GM04503 (cell line): ENCODE measurements around the gene PPP1R16B.
"Not testable (repeated sequence)": the region's sequence is repeated elsewhere in the genome, so short reads cannot be mapped to it uniquely, and the experiment has no call there.

ENCODE experiments used
- DNase-seq: peaks from one replicate; pipeline ENCODE4 v3.0.0-alpha.2; 2012; ENCODE audit warnings: low read depth

PPP1R16B gene

GRCh38 chr20:38853759-38854158 lies 48.3 kb downstream of the PPP1R16B start:
- no peak for DNase-seq

DNA sequence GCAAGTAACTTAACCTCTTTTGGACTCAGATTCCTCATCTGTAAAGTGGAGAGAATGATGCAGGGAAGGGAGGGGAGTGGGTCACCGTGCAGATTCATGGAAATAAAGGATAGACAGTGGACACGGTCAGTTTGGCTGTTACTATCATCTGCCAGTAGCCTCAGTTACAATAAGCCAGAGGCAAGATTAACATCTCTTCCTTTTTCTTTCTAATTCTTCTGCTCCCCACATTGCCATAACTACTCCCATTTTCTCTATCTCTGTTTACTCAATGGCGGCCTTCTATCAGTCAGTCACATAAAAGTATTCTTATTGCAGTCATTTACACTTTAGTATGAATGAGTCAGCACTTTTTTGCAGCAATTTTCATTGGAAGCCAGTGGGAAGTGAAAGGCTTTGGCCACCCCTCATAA lies 49.2 kb downstream of the PPP1R16B start:
- no peak for DNase-seq

GRCh38 chr20:38855356-38855755 lies 49.9 kb downstream of the PPP1R16B start:
- DNase-seq, result peak; percentile 39

GRCh38 chr20:38856570-38856969 lies 51.1 kb downstream of the PPP1R16B start:
- no peak for DNase-seq

- DNase-seq, result no peak
Observed at GRCh38 chr20:38857703-38858102, 52.2 kb downstream of the PPP1R16B start.

- no peak for DNase-seq
Observed at GRCh38 chr20:38859070-38859690, 53.7 kb downstream of the PPP1R16B start.

DNA sequence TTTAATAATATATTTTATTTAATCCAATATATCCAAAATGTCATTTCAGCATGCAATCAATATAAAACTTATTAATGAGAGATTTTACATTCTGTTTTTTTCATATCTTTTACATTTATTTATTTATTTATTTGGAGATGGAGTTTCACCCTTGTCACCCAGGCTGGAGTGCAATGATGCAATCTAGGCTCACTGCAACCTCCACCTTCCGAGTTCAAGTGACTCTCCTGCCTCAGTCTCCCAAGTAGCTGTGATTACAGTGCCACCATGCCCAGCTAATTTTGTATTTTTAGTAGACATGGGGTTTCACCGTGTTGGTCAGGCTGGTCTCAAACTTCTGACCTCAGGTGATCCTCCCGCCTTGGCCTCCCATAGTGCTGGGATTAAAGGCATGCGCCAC lies 54.4 kb downstream of the PPP1R16B start:
- DNase-seq, result not testable (repeated sequence)

GRCh38 chr20:38861071-38861401 lies 55.5 kb downstream of the PPP1R16B start:
- no peak for DNase-seq

GRCh38 chr20:38862226-38862625 lies 56.7 kb downstream of the PPP1R16B start:
- no peak for DNase-seq

DNA sequence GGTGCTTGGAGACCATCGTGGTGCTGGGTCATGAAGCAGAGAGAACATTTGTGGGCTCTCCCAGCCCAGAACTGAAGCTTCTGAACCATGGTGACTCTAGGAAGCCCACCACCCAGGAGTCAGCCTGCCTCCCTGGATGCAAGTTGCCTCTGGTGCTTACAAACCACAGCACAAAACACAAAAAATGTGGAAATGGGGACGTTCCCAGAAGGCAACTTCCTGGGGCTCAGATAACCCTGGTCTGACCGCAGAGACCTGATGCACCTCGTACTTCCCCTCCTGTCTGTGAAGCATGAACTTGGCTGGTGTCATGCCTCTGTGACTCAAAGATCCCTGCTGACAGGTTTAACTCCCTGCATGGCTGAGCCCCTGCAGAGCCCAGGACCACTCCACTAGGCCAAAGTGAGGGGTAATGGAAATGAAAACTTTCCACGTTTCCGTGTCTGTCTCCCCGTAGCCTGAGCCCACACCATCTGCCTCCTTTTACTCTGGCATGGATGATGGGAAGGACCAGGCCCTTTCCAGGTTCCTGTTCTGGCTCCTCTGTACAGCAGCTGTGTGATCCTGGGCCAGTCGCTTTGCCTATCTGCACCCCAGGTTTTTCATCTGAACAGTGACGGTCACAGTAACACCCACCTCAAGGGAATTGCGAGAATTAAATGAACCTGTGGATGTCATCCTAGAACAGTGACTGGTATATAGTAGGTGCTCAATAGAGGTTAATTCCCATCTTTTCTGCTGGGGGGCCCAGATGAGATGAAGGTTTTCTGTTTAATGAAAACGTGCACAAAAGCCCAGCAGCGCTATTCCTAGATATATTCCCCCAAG lies 57.7 kb downstream of the PPP1R16B start:
- no peak for DNase-seq

GRCh38 chr20:38864662-38865061 lies 59.2 kb downstream of the PPP1R16B start:
- DNase-seq, result no peak

DNA sequence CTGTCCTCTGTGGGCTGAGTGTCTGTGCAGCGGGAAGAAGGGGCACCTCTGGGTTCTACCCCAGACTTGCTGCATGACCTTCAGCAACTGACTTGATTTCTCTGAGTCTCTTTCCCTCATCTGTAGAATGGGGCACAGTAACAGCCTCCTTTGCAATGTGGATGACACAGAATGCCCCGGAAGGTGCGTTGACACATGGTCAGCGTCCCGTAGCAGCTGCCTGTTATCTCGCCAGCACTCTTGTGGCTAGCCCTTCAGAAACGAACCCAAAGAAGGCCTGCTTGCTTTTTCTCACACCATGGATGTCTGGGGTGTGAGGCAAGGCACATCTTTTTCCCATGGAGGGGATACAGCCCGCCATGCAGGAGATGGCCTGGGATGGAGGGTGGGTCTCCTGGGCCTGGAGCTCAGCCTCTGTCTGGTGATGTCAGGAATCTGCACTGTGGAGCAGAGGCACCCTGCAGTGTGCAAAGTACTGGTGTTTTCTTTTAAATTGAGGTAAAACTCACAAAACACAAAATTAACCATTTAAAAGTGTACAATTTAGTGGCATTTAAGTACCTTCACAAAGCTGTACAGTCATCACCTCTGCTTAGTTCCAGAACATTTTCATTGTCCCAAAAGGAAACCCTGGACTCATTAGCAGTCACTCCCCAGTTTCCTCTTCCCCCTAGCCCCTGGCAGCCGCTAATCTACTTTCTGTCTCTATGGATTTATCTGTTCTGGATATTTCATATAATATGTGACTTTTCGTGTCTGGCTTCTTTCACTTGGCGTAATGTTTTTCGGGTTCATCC lies 61.0 kb downstream of the PPP1R16B start:
- DNase-seq, result no peak

- no peak for DNase-seq
Observed at GRCh38 chr20:38867062-38867359, 61.5 kb downstream of the PPP1R16B start.

DNA sequence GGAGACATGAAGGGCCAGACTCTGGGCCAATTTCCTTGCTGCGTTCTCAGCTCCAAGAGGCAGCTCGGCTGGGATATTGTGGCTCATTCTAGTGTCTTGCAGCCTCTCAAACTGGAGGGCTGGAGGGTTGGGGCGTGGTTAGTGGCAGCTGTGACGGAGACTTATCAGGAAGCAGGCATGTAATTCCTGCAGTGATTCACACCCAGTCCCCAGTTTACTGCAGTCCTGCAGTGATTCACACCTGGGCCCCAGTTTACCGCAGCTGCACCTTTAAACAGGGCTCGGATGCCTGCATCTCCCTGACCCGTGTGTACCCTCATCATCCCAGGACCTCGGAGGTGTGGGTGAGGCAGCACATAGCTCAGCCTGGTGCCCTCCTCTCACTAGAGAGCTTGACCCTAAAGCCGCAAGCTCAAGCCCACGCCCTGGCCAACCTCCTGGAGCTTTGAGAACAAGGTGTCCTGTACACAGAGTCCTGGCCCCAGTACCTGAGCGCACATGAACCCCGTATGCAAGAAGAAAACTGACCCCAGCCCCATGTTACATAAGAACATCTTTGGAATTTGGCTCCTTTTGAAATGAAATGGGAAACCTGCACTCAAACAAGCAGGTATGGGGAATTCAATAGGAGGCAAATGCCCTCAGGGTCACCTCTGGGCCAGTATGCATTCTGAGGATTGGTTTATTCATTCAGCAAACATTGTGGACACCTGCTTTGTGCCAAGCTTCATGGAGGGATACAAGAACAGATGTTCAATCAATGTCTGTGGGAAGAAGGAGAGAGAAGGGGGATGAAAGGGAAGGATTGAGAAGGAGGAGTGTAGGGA lies 65.4 kb downstream of the PPP1R16B start:
- no peak for DNase-seq

DNA sequence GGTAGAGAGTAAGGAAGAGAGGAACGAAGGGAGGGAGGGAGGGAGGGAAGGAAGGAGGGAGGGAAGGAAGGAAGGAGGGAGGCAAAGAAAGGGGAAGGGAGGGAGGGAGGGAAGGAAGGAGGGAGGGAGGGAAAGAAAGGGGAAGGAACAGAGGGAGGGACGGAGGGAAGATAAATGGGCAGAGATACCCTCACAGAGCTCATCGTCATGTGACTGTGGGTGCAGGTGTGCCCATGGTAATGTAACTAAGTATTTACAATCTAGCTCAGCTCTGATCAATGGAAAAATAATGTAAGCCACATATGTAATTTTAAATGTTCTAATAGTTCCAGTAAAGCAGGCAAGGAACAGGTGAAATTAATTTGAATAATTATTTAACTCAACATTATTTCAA lies 66.1 kb downstream of the PPP1R16B start:
- DNase-seq, result no peak

DNA sequence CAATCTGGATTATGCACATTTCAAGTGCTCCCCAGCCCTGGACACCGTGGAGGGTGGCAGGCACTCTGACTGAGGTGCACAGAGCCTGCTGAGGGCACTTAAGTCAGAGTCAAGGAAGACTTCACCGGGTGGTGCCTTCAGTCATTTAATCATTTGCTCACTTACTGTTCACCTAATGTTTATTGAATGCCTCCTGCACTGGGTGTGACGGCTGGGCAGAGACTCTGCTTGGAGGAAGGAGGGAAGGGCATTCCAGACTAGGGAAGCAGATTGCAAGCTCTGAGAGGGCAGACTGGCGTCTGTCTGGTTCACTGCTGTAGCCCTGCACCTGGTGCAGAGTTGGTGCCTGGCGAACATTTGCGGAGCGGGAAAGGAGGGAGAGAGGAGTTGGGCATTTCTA lies 66.5 kb downstream of the PPP1R16B start:
- DNase-seq, result no peak

- no peak for DNase-seq
Observed at GRCh38 chr20:38872491-38873049, 67.1 kb downstream of the PPP1R16B start.

DNA sequence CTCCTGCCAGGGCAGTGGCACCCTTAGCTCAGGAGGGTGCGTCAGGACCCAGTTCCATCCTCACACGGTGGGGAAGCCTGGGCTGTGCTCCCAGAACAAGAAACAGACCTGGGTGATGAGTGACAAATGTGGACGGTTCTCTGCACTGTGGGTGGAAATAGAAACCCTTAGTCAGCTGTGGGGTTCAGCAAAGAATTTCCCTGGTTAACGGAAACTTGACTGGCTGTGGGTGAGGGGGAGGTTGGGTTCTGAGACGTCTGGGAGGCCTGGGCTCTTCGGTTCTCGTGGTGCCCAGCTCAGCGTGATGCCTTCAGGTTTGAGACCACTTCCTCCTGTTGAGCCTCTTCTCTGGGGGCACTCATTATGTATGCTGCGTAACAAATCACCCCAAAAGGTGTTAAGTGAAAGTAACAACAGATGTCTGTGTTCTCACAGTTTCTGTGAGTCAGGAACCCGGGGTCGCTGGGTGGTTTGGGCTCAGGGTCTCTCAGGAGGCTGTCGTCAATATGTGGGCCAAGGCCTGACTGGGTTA lies 67.6 kb downstream of the PPP1R16B start:
- DNase-seq, result no peak

DNA sequence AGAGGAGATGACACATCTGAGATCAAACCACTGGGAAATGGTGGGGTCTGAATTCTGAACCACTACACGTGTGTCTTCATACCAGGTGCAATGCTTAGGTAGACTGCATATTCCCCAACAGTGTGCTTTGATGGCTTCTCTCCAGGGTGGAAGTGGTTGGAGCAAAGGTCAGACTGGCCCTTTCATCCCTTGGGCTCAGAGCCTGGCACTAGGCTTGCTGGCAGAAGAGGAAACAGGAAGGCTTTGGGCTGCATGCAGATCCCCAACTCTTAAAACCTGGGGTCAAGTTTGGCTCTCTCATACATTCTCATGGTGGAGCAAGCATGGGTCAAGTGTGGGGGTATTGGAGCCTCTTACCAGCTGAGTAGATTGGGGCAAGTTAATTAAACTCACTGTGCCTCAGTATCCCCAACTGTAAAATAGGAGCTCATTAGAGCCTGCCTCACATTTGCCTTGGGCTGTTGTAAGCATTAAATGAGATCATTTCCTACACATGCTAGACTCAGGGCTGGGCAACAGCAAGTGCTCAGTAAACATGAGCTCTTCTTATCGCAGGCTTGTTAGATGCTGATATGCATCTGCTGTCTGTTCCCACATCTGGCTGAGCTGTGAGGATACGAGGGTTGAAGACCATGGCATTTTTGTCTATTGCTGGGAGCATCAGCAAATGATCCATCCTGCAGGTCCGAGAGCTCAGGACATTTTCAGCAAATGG lies 69.1 kb downstream of the PPP1R16B start:
- DNase-seq, result no peak

DNA sequence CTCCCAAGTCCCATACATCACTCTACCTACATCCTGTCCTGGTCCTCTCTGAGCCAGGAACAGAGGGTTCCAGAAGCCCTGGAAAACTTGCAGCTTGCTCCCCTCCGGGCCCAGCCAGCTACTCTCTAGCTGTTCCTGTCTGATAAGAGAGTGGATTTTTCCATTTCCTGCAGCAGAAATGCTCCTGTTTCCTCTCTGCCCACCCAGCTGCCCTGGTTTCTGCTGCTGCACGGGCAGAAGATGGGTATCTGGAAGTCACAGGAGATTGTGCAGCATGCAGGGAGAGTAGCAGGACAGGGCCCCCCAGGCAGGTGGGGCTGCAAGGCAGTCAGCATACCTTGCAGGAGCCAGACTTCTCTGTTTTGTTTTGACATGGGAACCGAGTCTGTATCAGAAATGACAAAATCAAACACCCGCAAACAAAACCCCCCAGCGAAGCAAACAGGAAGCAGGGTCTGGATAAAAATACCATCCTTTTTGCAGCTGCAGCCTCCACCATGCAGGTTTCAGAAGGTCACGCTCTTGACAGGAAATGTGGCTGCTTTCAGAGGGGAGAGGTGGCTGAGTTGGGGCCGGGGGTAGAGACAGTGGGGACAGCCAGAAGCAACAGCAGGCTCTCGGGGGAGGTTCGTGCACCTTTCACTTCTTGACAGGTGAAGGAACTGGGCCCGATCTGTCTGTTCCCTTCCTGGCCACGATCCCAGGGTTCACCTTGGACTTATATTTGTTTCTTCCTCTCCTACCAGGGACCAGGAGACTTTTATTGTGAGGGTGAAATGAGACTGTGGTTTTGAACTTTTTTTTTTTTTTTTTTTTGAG lies 69.9 kb downstream of the PPP1R16B start:
- no peak for DNase-seq
